ENCODE results near the gene FGD1.
"Not testable (repeated sequence)": the region's sequence is repeated elsewhere in the genome, so short reads cannot be mapped to it uniquely, and the experiment has no call there.

GRCh38 chrX:54542239-54542638 is 46.2 kb upstream of the FGD1 start:
- not testable (repeated sequence) for TF ChIP-seq CTCF, EZH2phosphoT487, EZH2 (IDR thresholded peaks at IDR 0.05)

All from neural progenitor cell (in vitro differentiated cells).